ENCODE measurements around the gene MAP3K21. TPM values are rescaled to one million over a fixed set of nuclear protein-coding genes. Genes with fewer than 3 reads are reported as not detected.

Gene MAP3K21
- total and polyA plus RNA-seq, 2 of the 8 experiments (the other 6 are each of a cell fraction or from before 2014, with no cell fraction given): 21.2 to 21.8 TPM

DNA sequence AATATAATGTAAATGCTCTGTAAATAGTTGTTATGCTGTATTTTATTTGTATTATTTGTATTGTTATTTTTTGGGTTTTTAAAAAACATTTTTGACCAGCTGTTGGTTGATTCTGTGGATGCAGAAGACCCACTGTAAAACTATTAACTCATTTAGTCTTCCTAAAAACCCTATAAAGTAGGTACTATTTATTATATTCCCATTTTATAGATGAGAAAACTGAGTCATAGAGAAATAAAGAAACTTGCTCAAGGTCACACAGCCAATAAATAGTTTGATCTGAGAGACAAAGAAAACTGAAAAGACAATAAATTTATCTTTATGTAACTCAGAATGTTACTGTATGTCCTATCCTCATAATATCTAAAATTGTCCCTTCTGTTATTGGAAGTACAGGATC lies 1.2 kb upstream of the MAP3K21 start (continued):
- TF ChIP-seq, protein P1, sequence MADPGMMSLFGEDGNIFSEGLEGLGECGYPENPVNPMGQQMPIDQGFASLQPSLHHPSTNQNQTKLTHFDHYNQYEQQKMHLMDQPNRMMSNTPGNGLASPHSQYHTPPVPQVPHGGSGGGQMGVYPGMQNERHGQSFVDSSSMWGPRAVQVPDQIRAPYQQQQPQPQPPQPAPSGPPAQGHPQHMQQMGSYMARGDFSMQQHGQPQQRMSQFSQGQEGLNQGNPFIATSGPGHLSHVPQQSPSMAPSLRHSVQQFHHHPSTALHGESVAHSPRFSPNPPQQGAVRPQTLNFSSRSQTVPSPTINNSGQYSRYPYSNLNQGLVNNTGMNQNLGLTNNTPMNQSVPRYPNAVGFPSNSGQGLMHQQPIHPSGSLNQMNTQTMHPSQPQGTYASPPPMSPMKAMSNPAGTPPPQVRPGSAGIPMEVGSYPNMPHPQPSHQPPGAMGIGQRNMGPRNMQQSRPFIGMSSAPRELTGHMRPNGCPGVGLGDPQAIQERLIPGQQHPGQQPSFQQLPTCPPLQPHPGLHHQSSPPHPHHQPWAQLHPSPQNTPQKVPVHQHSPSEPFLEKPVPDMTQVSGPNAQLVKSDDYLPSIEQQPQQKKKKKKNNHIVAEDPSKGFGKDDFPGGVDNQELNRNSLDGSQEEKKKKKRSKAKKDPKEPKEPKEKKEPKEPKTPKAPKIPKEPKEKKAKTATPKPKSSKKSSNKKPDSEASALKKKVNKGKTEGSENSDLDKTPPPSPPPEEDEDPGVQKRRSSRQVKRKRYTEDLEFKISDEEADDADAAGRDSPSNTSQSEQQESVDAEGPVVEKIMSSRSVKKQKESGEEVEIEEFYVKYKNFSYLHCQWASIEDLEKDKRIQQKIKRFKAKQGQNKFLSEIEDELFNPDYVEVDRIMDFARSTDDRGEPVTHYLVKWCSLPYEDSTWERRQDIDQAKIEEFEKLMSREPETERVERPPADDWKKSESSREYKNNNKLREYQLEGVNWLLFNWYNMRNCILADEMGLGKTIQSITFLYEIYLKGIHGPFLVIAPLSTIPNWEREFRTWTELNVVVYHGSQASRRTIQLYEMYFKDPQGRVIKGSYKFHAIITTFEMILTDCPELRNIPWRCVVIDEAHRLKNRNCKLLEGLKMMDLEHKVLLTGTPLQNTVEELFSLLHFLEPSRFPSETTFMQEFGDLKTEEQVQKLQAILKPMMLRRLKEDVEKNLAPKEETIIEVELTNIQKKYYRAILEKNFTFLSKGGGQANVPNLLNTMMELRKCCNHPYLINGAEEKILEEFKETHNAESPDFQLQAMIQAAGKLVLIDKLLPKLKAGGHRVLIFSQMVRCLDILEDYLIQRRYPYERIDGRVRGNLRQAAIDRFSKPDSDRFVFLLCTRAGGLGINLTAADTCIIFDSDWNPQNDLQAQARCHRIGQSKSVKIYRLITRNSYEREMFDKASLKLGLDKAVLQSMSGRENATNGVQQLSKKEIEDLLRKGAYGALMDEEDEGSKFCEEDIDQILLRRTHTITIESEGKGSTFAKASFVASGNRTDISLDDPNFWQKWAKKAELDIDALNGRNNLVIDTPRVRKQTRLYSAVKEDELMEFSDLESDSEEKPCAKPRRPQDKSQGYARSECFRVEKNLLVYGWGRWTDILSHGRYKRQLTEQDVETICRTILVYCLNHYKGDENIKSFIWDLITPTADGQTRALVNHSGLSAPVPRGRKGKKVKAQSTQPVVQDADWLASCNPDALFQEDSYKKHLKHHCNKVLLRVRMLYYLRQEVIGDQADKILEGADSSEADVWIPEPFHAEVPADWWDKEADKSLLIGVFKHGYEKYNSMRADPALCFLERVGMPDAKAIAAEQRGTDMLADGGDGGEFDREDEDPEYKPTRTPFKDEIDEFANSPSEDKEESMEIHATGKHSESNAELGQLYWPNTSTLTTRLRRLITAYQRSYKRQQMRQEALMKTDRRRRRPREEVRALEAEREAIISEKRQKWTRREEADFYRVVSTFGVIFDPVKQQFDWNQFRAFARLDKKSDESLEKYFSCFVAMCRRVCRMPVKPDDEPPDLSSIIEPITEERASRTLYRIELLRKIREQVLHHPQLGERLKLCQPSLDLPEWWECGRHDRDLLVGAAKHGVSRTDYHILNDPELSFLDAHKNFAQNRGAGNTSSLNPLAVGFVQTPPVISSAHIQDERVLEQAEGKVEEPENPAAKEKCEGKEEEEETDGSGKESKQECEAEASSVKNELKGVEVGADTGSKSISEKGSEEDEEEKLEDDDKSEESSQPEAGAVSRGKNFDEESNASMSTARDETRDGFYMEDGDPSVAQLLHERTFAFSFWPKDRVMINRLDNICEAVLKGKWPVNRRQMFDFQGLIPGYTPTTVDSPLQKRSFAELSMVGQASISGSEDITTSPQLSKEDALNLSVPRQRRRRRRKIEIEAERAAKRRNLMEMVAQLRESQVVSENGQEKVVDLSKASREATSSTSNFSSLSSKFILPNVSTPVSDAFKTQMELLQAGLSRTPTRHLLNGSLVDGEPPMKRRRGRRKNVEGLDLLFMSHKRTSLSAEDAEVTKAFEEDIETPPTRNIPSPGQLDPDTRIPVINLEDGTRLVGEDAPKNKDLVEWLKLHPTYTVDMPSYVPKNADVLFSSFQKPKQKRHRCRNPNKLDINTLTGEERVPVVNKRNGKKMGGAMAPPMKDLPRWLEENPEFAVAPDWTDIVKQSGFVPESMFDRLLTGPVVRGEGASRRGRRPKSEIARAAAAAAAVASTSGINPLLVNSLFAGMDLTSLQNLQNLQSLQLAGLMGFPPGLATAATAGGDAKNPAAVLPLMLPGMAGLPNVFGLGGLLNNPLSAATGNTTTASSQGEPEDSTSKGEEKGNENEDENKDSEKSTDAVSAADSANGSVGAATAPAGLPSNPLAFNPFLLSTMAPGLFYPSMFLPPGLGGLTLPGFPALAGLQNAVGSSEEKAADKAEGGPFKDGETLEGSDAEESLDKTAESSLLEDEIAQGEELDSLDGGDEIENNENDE (IDR thresholded peaks at IDR 0.05; ENCODE audit: insufficient replicate concordance, low read length): no peak
- TF ChIP-seq SIN3A (conservative IDR thresholded peaks at IDR 0.05 in 1 of 2, IDR thresholded peaks at IDR 0.05 in 1 of 2; ENCODE audit: low read depth in 1 of 2, low read length in 2 of 2): no peak
- TF ChIP-seq ASH2L (IDR thresholded peaks at IDR 0.05; ENCODE audit: low read length): no peak
- no peak for TF ChIP-seq RXRA (IDR thresholded peaks at IDR 0.05; ENCODE audit: insufficient read depth, low read depth, low read length)
- no peak for TF ChIP-seq KDM5A (IDR thresholded peaks at IDR 0.05; ENCODE audit: low read length)
- TF ChIP-seq CHD2 (IDR thresholded peaks at IDR 0.05; ENCODE audit: low read length): no peak
- no peak for TF ChIP-seq JUN (IDR thresholded peaks at IDR 0.05; ENCODE audit: low read depth, low read length)
- TF ChIP-seq MAFK (IDR thresholded peaks at IDR 0.05; ENCODE audit: low read depth, low read length): no peak
- no peak for TF ChIP-seq CREB1 (IDR thresholded peaks at IDR 0.05)
- no peak for TF ChIP-seq BRCA1 (IDR thresholded peaks at IDR 0.05; ENCODE audit: low read depth, low read length)
- no peak for TF ChIP-seq KDM1A (IDR thresholded peaks at IDR 0.05; ENCODE audit: borderline replicate concordance, low read length)
- TF ChIP-seq CBX5 (IDR thresholded peaks at IDR 0.05; ENCODE audit: low read depth, low read length): no peak

Data from H1 (cell line).